Right hindlimb (tissue), 1 donor: ENCODE data around the gene PRLH.
"Not testable (repeated sequence)": the region's sequence is repeated elsewhere in the genome, so short reads cannot be mapped to it uniquely, and the experiment has no call there.

ENCODE experiments used
- DNase-seq: peaks from one replicate; pipeline ENCODE4 v3.0.0-alpha.2; 2018

Gene PRLH

GRCh38 chr2:237583385-237584295 lies 17.3 kb downstream of the PRLH start:
- DNase-seq = no peak

GRCh38 chr2:237585590-237586221 lies 19.3 kb downstream of the PRLH start:
- DNase-seq = no peak

- no peak for DNase-seq
Measured at GRCh38 chr2:237588044-237588696, 21.8 kb downstream of the PRLH start.

- DNase-seq = no peak
Measured at GRCh38 chr2:237590272-237591140, 24.1 kb downstream of the PRLH start, which contains the start of gene RAB17. TSS of gene RAB17 (minus strand) at chr2:237590734. CDS start at chr2:237586154, 4,580 bp downstream.

GRCh38 chr2:237591141-237591881 lies 24.9 kb downstream of the PRLH start:
- no peak for DNase-seq

GRCh38 chr2:237592425-237592980 lies 26.1 kb downstream of the PRLH start:
- DNase-seq = no peak

- DNase-seq = no peak
Measured at GRCh38 chr2:237593036-237593435, 26.7 kb downstream of the PRLH start.

GRCh38 chr2:237593596-237594320 lies 27.4 kb downstream of the PRLH start:
- no peak for DNase-seq

GRCh38 chr2:237594514-237594871 lies 28.1 kb downstream of the PRLH start:
- no peak for DNase-seq

- not testable (repeated sequence) for DNase-seq
Measured at GRCh38 chr2:237595829-237596519, 29.6 kb downstream of the PRLH start.

- DNase-seq = no peak
Measured at GRCh38 chr2:237596520-237597195, 30.3 kb downstream of the PRLH start.

- DNase-seq = no peak
Measured at GRCh38 chr2:237597196-237598145, 31.1 kb downstream of the PRLH start.

GRCh38 chr2:237598468-237599208 lies 32.3 kb downstream of the PRLH start:
- no peak for DNase-seq

GRCh38 chr2:237599465-237600110 lies 33.2 kb downstream of the PRLH start:
- no peak for DNase-seq

GRCh38 chr2:237600205-237600846 lies 34.0 kb downstream of the PRLH start:
- peak; percentile 79 for DNase-seq

GRCh38 chr2:237601453-237602116 lies 35.2 kb downstream of the PRLH start:
- no peak for DNase-seq
